ENCODE results near the gene MTO1.

DNA sequence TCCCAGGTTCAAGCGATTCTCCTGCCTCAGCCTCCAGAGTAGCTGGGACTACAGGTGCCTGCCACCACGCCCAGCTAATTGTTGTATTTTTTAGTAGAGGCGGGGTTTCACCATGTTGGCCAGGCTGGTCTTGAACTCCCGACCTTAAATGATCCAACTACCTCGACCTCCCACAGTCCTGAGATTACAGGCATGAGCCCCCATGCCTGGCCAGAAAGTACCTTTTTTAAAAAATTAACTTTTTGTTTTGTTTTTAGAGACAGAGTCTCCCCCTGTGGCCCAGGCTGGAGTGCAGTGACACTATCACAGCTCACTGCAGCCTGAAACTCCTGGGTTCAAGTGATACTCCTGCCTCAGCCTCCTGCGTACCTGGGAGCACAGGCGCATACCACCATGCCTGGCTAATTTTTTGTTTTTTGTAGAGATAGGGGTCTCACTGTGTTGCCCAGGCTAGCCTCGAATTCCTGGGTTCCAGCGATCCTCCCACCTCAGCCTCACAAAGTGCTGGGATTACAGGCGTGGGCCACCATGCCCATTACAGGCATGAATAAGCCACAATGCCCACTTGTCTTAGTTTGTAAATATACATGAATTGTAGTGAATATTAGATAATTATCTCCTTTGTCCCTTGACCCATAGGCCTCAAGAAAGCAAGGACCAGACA lies 76.7 kb downstream of the MTO1 start:
- TF ChIP-seq, protein P1, sequence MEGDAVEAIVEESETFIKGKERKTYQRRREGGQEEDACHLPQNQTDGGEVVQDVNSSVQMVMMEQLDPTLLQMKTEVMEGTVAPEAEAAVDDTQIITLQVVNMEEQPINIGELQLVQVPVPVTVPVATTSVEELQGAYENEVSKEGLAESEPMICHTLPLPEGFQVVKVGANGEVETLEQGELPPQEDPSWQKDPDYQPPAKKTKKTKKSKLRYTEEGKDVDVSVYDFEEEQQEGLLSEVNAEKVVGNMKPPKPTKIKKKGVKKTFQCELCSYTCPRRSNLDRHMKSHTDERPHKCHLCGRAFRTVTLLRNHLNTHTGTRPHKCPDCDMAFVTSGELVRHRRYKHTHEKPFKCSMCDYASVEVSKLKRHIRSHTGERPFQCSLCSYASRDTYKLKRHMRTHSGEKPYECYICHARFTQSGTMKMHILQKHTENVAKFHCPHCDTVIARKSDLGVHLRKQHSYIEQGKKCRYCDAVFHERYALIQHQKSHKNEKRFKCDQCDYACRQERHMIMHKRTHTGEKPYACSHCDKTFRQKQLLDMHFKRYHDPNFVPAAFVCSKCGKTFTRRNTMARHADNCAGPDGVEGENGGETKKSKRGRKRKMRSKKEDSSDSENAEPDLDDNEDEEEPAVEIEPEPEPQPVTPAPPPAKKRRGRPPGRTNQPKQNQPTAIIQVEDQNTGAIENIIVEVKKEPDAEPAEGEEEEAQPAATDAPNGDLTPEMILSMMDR (conservative IDR thresholded peaks at IDR 0.05; ENCODE audit: low read depth, low read length), result no peak
- no peak for TF ChIP-seq EZH2 (IDR thresholded peaks at IDR 0.05; ENCODE audit: low read length, unreplicated experiment)
- no peak for TF ChIP-seq EZH2phosphoT487 (IDR thresholded peaks at IDR 0.05; ENCODE audit: borderline replicate concordance, low read length)
